NAMALWA (cell line): Measurements from ENCODE around the gene ARSJ.

Source experiments
- DNase-seq: peaks from one replicate; pipeline ENCODE4 v3.0.0-alpha.2; 2015; ENCODE audit warnings: low spot score

Gene ARSJ

GRCh38 chr4:113899271-113900070 is 80.0 kb downstream of the ARSJ start:
- DNase-seq: peak; percentile 11

- peak; percentile 40 for DNase-seq
These were observed 85.9 kb downstream of the ARSJ start for GRCh38 chr4:113893546-113893945.

GRCh38 chr4:113888006-113888405 is 91.4 kb downstream of the ARSJ start:
- DNase-seq: no peak

GRCh38 chr4:113885291-113885690 is 94.2 kb downstream of the ARSJ start:
- no peak for DNase-seq

- DNase-seq: no peak
These were observed 94.8 kb downstream of the ARSJ start for GRCh38 chr4:113884655-113885054.

GRCh38 chr4:113882668-113883067 is 96.8 kb downstream of the ARSJ start:
- DNase-seq: no peak

- no peak for DNase-seq
These were observed 98.2 kb downstream of the ARSJ start for GRCh38 chr4:113881256-113881655.

GRCh38 chr4:113880240-113881028 is 99.0 kb downstream of the ARSJ start:
- DNase-seq: no peak

- DNase-seq: peak; percentile 17
These were observed 100.8 kb downstream of the ARSJ start for GRCh38 chr4:113878668-113879067.

- no peak for DNase-seq
These were observed 105.0 kb downstream of the ARSJ start for GRCh38 chr4:113874480-113874879.

- DNase-seq: no peak
These were observed 105.9 kb downstream of the ARSJ start for GRCh38 chr4:113873508-113873907.

GRCh38 chr4:113872426-113873260 is 106.8 kb downstream of the ARSJ start:
- DNase-seq: no peak

GRCh38 chr4:113871080-113871479 is 108.4 kb downstream of the ARSJ start:
- no peak for DNase-seq

GRCh38 chr4:113869743-113870375 is 109.6 kb downstream of the ARSJ start:
- peak; percentile 49 for DNase-seq

GRCh38 chr4:113866611-113867010 is 112.8 kb downstream of the ARSJ start:
- DNase-seq: no peak

- DNase-seq: no peak
These were observed 120.5 kb downstream of the ARSJ start for GRCh38 chr4:113858924-113859323.

- no peak for DNase-seq
These were observed 127.6 kb downstream of the ARSJ start for GRCh38 chr4:113851816-113852215.
